Common myeloid progenitor, CD34-positive (primary cell): ENCODE results near the gene DAPK1.

ENCODE experiments used
- CTCF ChIA-PET: fragments of 350-600 bp; sonication (Branson Sonifier 250); formaldehyde crosslinking; loops from one replicate; lab custom pipeline; 2021; ENCODE audit warnings: antibody characterized with exemption; lab: Charles Lee
- POLR2A ChIA-PET: fragments of 350-600 bp; sonication (Branson Sonifier 250); formaldehyde crosslinking; loops from one replicate; lab custom pipeline; 2021; ENCODE audit warnings: antibody characterized with exemption; lab: Charles Lee
- DNase-seq, 3 donors: peaks; one replicate each; pipeline versions ENCODE4 v3.0.0 to v3.0.0-alpha.2; 2013
- H3K27ac ChIP-seq, 2 experiments: 1 replicate in 1 of 2; 2 replicates in 1 of 2; pipeline ENCODE4 v1.7.0; 2013; ENCODE audit warnings: inconsistent platforms in 2 of 2, low read length in 2 of 2, mild to moderate bottlenecking in 2 of 2, low read depth in 1 of 2, moderate library complexity in 1 of 2; ENCODE audit not compliant: severe bottlenecking in 2 of 2, insufficient read depth in 1 of 2, poor library complexity in 1 of 2
- H3K27me3 ChIP-seq, 5 experiments: replicated peaks in 2 of 5; 1 replicate in 3 of 5; 2 replicates in 2 of 5; pipeline versions ENCODE4 v1.6.1 to v1.7.0; 2013; ENCODE audit warnings: low read length in 4 of 5, mild to moderate bottlenecking in 2 of 5, moderate library complexity in 2 of 5, inconsistent platforms in 1 of 5; ENCODE audit not compliant: insufficient read depth in 5 of 5, control insufficient read depth in 4 of 5
- H3K36me3 ChIP-seq, 4 experiments: 1 replicate in 2 of 4; 2 replicates in 2 of 4; pipeline versions ENCODE4 v1.6.1 to v1.7.0; 2013; ENCODE audit warnings: low read length in 3 of 4, control low read depth in 1 of 4, mild to moderate bottlenecking in 1 of 4; ENCODE audit not compliant: control insufficient read depth in 4 of 4, insufficient read depth in 4 of 4
- H3K4me1 ChIP-seq, 4 experiments: 1 replicate in 3 of 4; 2 replicates in 1 of 4; pipeline versions ENCODE4 v1.6.1 to v1.7.1; 2013; ENCODE audit warnings: low read length in 3 of 4, mild to moderate bottlenecking in 3 of 4, control low read depth in 1 of 4, inconsistent platforms in 1 of 4, moderate library complexity in 1 of 4; ENCODE audit not compliant: control insufficient read depth in 4 of 4, insufficient read depth in 4 of 4; ENCODE audit errors: control extremely low read depth in 1 of 4
- H3K4me3 ChIP-seq, 7 experiments: 1 replicate in 4 of 7; 2 replicates in 3 of 7; pipeline versions ENCODE4 v1.5.1 to v1.7.0; 2013; ENCODE audit warnings: mild to moderate bottlenecking in 7 of 7, low read length in 6 of 7, moderate library complexity in 6 of 7, inconsistent platforms in 2 of 7, low read depth in 2 of 7, control low read depth in 1 of 7; ENCODE audit not compliant: insufficient read depth in 4 of 7, control insufficient read depth in 1 of 7; ENCODE audit errors: extremely low read depth in 1 of 7
- H3K9me3 ChIP-seq, 5 experiments: 1 replicate in 4 of 5; 2 replicates in 1 of 5; pipeline versions ENCODE4 v1.6.1 to v1.7.1; 2013; ENCODE audit warnings: low read length in 4 of 5, mild to moderate bottlenecking in 2 of 5, inconsistent platforms in 1 of 5, low read depth in 1 of 5, moderate library complexity in 1 of 5; ENCODE audit not compliant: control insufficient read depth in 4 of 5, insufficient read depth in 2 of 5; ENCODE audit errors: control extremely low read depth in 1 of 5
- WGBS: methylation state at CpG from one replicate; pipeline ENCODE4 v1.1.5; 2013; ENCODE audit not compliant: insufficient coverage; 5-methylcytosine and 5-hydroxymethylcytosine counted together

DAPK1 gene

DNA sequence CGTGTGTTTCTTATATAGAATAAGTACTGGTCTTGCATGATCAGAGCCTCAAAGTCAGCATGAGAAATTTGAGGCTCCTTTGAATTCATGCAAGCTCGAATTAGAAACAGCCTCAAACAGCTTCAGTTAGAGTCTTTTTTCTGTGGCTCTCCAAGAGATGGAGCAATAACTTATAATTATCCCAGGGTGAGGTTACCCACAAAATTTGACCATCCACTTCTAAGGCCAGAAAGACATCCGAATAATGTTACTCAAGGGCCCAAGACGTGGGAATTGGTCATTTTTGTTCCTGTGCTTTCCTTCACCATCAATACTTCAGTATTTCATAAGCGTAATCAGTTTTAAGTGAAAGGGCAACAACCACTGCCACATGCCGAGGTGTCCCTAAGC is 89.7 kb downstream of the DAPK1 start:
- CTCF ChIA-PET: interaction anchor here (1.2 to 1.5 kb wide), 2 partner anchors 9 to 18 kb away, joined by 3 to 5 read pairs; no protein-coding TSS in a partner anchor
- POLR2A ChIA-PET: no interaction called here
- no peaks in the 10 kb centered on the region for H3K9me3 ChIP-seq
- H3K27ac ChIP-seq: no peak overlapping the region
- no peak for DNase-seq
- H3K4me3 ChIP-seq: no peak overlapping the region
- H3K36me3 ChIP-seq: peaks cover 0 to 13% (median 4%) of the 10 kb centered on the region in 4 experiments
- WGBS: 91% methylated on average over 4 of the region's 6 CpGs
- peaks cover 0 to 8% (median 5%) of the 10 kb centered on the region in 4 experiments for H3K4me1 ChIP-seq
- H3K27me3 ChIP-seq: no peaks in the 10 kb centered on the region

GRCh38 chr9:87587864-87588263 is 90.2 kb downstream of the DAPK1 start:
- H3K36me3 ChIP-seq: peaks cover 0 to 15% (median 4%) of the 10 kb centered on the region in 4 experiments
- H3K4me1 ChIP-seq: peaks cover 0 to 13% (median 8%) of the 10 kb centered on the region in 4 experiments
- POLR2A ChIA-PET: no interaction called here
- H3K27ac ChIP-seq: no peak overlapping the region
- 100% methylated on average over 1 of the region's 2 CpGs for WGBS
- H3K27me3 ChIP-seq: no peaks in the 10 kb centered on the region
- H3K9me3 ChIP-seq: no peaks in the 10 kb centered on the region
- CTCF ChIA-PET: interaction anchor here (0.8 to 1.5 kb wide), 3 partner anchors 9 to 31 kb away, joined by 3 to 5 read pairs (median 4); no protein-coding TSS in a partner anchor
- H3K4me3 ChIP-seq: no peak overlapping the region
- no peak for DNase-seq

DNA sequence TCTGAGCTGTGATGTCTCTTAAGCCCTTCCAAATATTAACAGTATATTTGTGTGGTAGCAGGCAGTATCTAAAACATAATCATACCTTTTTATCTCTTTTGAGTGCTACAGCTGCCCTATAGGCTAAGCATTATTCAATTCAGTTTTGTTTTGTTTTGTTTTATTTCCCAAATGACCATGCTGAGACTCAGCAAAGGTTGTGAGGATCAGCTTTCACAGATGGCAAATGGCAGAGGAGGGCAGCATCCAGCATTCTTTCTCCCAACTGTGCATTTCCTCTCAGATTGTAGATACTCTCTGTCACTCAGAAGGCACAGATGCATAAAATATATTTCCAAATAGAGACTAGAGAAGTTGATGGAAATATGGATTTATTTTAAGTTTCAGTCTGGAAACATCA is 90.7 kb downstream of the DAPK1 start:
- no peak for DNase-seq
- no peaks in the 10 kb centered on the region for H3K27me3 ChIP-seq
- no peak overlapping the region for H3K27ac ChIP-seq
- H3K4me3 ChIP-seq: no peak overlapping the region
- H3K9me3 ChIP-seq: no peaks in the 10 kb centered on the region
- H3K36me3 ChIP-seq: peaks cover 0 to 15% (median 4%) of the 10 kb centered on the region in 4 experiments
- H3K4me1 ChIP-seq: peaks cover 0 to 18% (median 12%) of the 10 kb centered on the region in 4 experiments
- ChIA-PET CTCF (interaction anchor here (0.8 to 1.5 kb wide), 2 partner anchors 10 to 31 kb away, joined by 4 to 5 read pairs; no protein-coding TSS in a partner anchor), POLR2A (no interaction called here)

DNA sequence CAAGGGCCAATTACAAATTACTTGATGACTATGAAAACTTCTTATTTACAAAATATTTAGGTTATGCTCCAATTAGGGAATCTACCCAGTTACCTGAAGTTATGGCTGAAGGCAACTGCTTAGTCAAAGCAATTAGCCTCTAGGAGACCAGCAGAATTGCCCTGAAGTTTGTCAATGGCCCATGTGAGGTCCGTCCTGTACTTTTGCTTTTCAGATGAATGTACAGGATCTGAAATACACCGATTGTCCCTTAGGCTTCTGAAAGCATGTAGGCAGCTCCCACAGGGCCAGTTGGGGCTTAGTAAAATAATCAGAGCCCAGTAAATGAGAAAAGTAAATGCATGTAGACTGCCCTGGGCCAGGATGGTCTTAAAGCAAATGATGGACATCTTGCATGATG is 93.3 kb downstream of the DAPK1 start:
- CTCF ChIA-PET: interaction anchor here (1.4 to 2.2 kb wide), 2 partner anchors 10 to 21 kb away, joined by 5 read pairs; no protein-coding TSS in a partner anchor
- Histone ChIP-seq H3K27me3 (no peaks in the 10 kb centered on the region), H3K4me1 (peaks cover 5 to 44% (median 34%) of the 10 kb centered on the region in 4 experiments), H3K4me3 (no peak overlapping the region), H3K36me3 (peaks cover 2 to 11% (median 7%) of the 10 kb centered on the region in 4 experiments), H3K9me3 (no peaks in the 10 kb centered on the region), H3K27ac (no peak overlapping the region)
- 100% methylated on average over 2 of the region's 2 CpGs for WGBS
- POLR2A ChIA-PET: no interaction called here
- DNase-seq: no peak

- Histone ChIP-seq H3K27ac (no peak overlapping the region), H3K4me3 (no peak overlapping the region), H3K9me3 (no peaks in the 10 kb centered on the region), H3K27me3 (no peaks in the 10 kb centered on the region), H3K36me3 (peaks cover 2 to 16% (median 6%) of the 10 kb centered on the region in 4 experiments), H3K4me1 (peaks cover 5 to 62% (median 47%) of the 10 kb centered on the region in 4 experiments)
- CTCF ChIA-PET: interaction anchor here (0.9 to 2.2 kb wide), 7 partner anchors 8 to 34 kb away, joined by 3 to 9 read pairs (median 5); no protein-coding TSS in a partner anchor
- no peak for DNase-seq
- 82% methylated on average over 15 of the region's 15 CpGs for WGBS
- POLR2A ChIA-PET: interaction anchor here (0.7 kb wide), 1 partner anchor 31 kb away, joined by 3 read pairs; no protein-coding TSS in a partner anchor
Observed at GRCh38 chr9:87592554-87593358, 95.1 kb downstream of the DAPK1 start.

- no peaks in the 10 kb centered on the region for H3K9me3 ChIP-seq
- H3K4me1 ChIP-seq: peaks cover 5 to 65% (median 50%) of the 10 kb centered on the region in 4 experiments
- ChIA-PET CTCF (interaction anchor here (0.7 to 1.7 kb wide), 7 partner anchors 9 to 26 kb away, joined by 3 to 9 read pairs (median 5); no protein-coding TSS in a partner anchor), POLR2A (no interaction called here)
- WGBS: 56% methylated on average over 4 of the region's 5 CpGs
- H3K36me3 ChIP-seq: peaks cover 2 to 16% (median 6%) of the 10 kb centered on the region in 4 experiments
- H3K4me3 ChIP-seq: peak overlapping the region in 1 of 7 experiments; percentile 10
- no peak overlapping the region for H3K27ac ChIP-seq
- H3K27me3 ChIP-seq: no peaks in the 10 kb centered on the region
- DNase-seq: peak in 2 of 3 donors; percentile 54 to 59
Observed at GRCh38 chr9:87593359-87593980, 95.8 kb downstream of the DAPK1 start.
